Measurements from ENCODE around the gene GSTM5. TPM values are rescaled to one million over a fixed set of nuclear protein-coding genes. Genes with fewer than 3 reads are reported as not detected.
"Not testable (repeated sequence)": the region's sequence is repeated elsewhere in the genome, so short reads cannot be mapped to it uniquely, and the experiment has no call there.

Gene GSTM5
- total RNA-seq, 1 donor from 2014 or later, result 0.17 TPM

GRCh38 chr1:109732390-109732881 is 20.4 kb downstream of the GSTM5 start:
- no peak for TF ChIP-seq CTCF (conservative IDR thresholded peaks at IDR 0.05)
- peak overlapping the region; percentile 75 for H3K27ac Mint-ChIP-seq
- peaks cover 12% of the 10 kb centered on the region for H3K4me1 Mint-ChIP-seq (ENCODE audit: unreplicated experiment)
- DNase-seq (ENCODE audit: extremely low spot score, unreplicated experiment), result no peak
- H3K4me3 Mint-ChIP-seq, result no peak overlapping the region
- no peaks in the 10 kb centered on the region for H3K27me3 Mint-ChIP-seq
- no peaks in the 10 kb centered on the region for H3K9me3 Mint-ChIP-seq
- H3K36me3 Mint-ChIP-seq, result peaks cover 6% of the 10 kb centered on the region

- no peak overlapping the region for H3K27ac Mint-ChIP-seq
- peaks cover 10% of the 10 kb centered on the region for H3K36me3 Mint-ChIP-seq
- H3K4me3 Mint-ChIP-seq, result no peak overlapping the region
- DNase-seq (ENCODE audit: extremely low spot score, unreplicated experiment), result no peak
- no peaks in the 10 kb centered on the region for H3K9me3 Mint-ChIP-seq
- no peaks in the 10 kb centered on the region for H3K27me3 Mint-ChIP-seq
- H3K4me1 Mint-ChIP-seq (ENCODE audit: unreplicated experiment), result peaks cover 12% of the 10 kb centered on the region
- TF ChIP-seq CTCF (conservative IDR thresholded peaks at IDR 0.05), result no peak
Measured at GRCh38 chr1:109733236-109733870, 21.3 kb downstream of the GSTM5 start.

- TF ChIP-seq CTCF (conservative IDR thresholded peaks at IDR 0.05), result no peak
- H3K36me3 Mint-ChIP-seq, result peaks cover 10% of the 10 kb centered on the region
- H3K27me3 Mint-ChIP-seq, result peaks cover 8% of the 10 kb centered on the region
- peak overlapping the region; percentile 73 for H3K27ac Mint-ChIP-seq
- peak overlapping the region; percentile 86 for H3K4me3 Mint-ChIP-seq
- H3K9me3 Mint-ChIP-seq, result no peaks in the 10 kb centered on the region
- DNase-seq (ENCODE audit: extremely low spot score, unreplicated experiment), result peak; percentile 89
- peaks cover 6% of the 10 kb centered on the region for H3K4me1 Mint-ChIP-seq (ENCODE audit: unreplicated experiment)
Measured at GRCh38 chr1:109739738-109740614, 27.9 kb downstream of the GSTM5 start.

- no peaks in the 10 kb centered on the region for H3K9me3 Mint-ChIP-seq
- peak within 1 kb of the TSS; percentile 86 for H3K4me3 Mint-ChIP-seq
- peak within 1 kb of the TSS; percentile 73 for H3K27ac Mint-ChIP-seq
- TF ChIP-seq CTCF (conservative IDR thresholded peaks at IDR 0.05), result no peak
- H3K4me1 Mint-ChIP-seq (ENCODE audit: unreplicated experiment), result peaks cover 6% of the 10 kb centered on the region
- peaks cover 10% of the 10 kb centered on the region for H3K36me3 Mint-ChIP-seq
- no peak for DNase-seq (ENCODE audit: extremely low spot score, unreplicated experiment)
- H3K27me3 Mint-ChIP-seq, result peaks cover 9% of the 10 kb centered on the region
Measured at GRCh38 chr1:109740615-109741373, 28.7 kb downstream of the GSTM5 start, which contains the start of gene GSTM3. Gene GSTM3 (minus strand): TSS chr1:109741038. CDS start chr1:109740287, 751 bp downstream.

GRCh38 chr1:109748311-109748710 is 36.3 kb downstream of the GSTM5 start:
- not testable (repeated sequence) for H3K4me1 Mint-ChIP-seq (ENCODE audit: unreplicated experiment); H3K27ac Mint-ChIP-seq; H3K36me3 Mint-ChIP-seq; H3K4me3 Mint-ChIP-seq; H3K9me3 Mint-ChIP-seq; DNase-seq (ENCODE audit: extremely low spot score, unreplicated experiment)
- H3K27me3 Mint-ChIP-seq, result peaks cover 11% of the 10 kb centered on the region

All from type B pancreatic cell (in vitro differentiated cells).